Measurements from ENCODE around the gene NLRP1.

NLRP1 gene

GRCh38 chr17:5478992-5479391 lies 105.3 kb downstream of the NLRP1 start:
- no peak for DNase-seq (ENCODE audit: low read depth)

- no peak for DNase-seq (ENCODE audit: low read depth)
Measured at GRCh38 chr17:5473906-5474305, 110.4 kb downstream of the NLRP1 start.

GRCh38 chr17:5472511-5472910 lies 111.8 kb downstream of the NLRP1 start:
- DNase-seq (ENCODE audit: low read depth) = no peak

GRCh38 chr17:5468075-5468473 lies 116.2 kb downstream of the NLRP1 start:
- DNase-seq (ENCODE audit: low read depth) = no peak

GRCh38 chr17:5467416-5467815 lies 116.9 kb downstream of the NLRP1 start:
- no peak for DNase-seq (ENCODE audit: low read depth)

- no peak for DNase-seq (ENCODE audit: low read depth)
Measured at GRCh38 chr17:5466295-5466694, 118.0 kb downstream of the NLRP1 start.

- DNase-seq (ENCODE audit: low read depth) = no peak
Measured at GRCh38 chr17:5464717-5465507, 119.4 kb downstream of the NLRP1 start.
